Neural progenitor cell (in vitro differentiated cells): Measurements from ENCODE around the gene PON1. TPM values are rescaled to one million over a fixed set of nuclear protein-coding genes. Genes with fewer than 3 reads are reported as not detected.

Experiments
- DNase-seq: peaks from one replicate; pipeline ENCODE4 v3.0.0-alpha.2; 2016; ENCODE audit warnings: low spot score
- H2AFZ ChIP-seq: fragments of 200-600 bp; sonication (generic); replicated peaks from 2 replicates; pipeline ENCODE4 v1.6.1; 2016; ENCODE audit warnings: antibody characterized with exemption
- H3F3A ChIP-seq: fragments of 200-600 bp; sonication (generic); 2 replicates; pipeline ENCODE4 v1.6.1; 2016; ENCODE audit warnings: antibody characterized with exemption, low read depth
- H3K27ac ChIP-seq: fragments of 200-600 bp; sonication (generic); 2 replicates; pipeline ENCODE4 v1.5.1; 2016; ENCODE audit warnings: mild to moderate bottlenecking
- H3K27me3 ChIP-seq: fragments of 200-600 bp; sonication (generic); 2 replicates; pipeline ENCODE4 v1.6.1; 2016; ENCODE audit warnings: mild to moderate bottlenecking, moderate library complexity
- H3K36me3 ChIP-seq: fragments of 200-600 bp; sonication (generic); 2 replicates; pipeline ENCODE4 v1.5.1; 2016
- H3K4me1 ChIP-seq: fragments of 200-600 bp; sonication (generic); 2 replicates; pipeline ENCODE4 v1.6.1; 2016; ENCODE audit warnings: mixed run types
- H3K4me2 ChIP-seq: fragments of 200-600 bp; sonication (generic); 2 replicates; pipeline ENCODE4 v1.6.1; 2016
- H3K4me3 ChIP-seq: fragments of 200-600 bp; sonication (generic); 2 replicates; pipeline ENCODE4 v1.5.1; 2016
- H3K79me2 ChIP-seq: fragments of 200-600 bp; sonication (generic); 2 replicates; pipeline ENCODE4 v1.6.1; 2016; ENCODE audit warnings: low read depth
- H3K9ac ChIP-seq: fragments of 200-600 bp; sonication (generic); 2 replicates; pipeline ENCODE4 v1.6.1; 2016
- H3K9me3 ChIP-seq: fragments of 200-600 bp; sonication (generic); 2 replicates; pipeline ENCODE4 v1.5.1; 2016; ENCODE audit warnings: low read depth
- H4K20me1 ChIP-seq: fragments of 200-600 bp; sonication (generic); 2 replicates; pipeline ENCODE4 v1.6.1; 2016; ENCODE audit warnings: low read depth
- H3K27ac Mint-ChIP-seq: 3 replicates; pipeline ENCODE4 v1.8.0; 2021; ENCODE audit warnings: mixed read lengths
- H3K27me3 Mint-ChIP-seq: 2 replicates; pipeline ENCODE4 v1.8.0; 2022; ENCODE audit warnings: low read depth, mild to moderate bottlenecking, inconsistent platforms, moderate library complexity, mixed read lengths; ENCODE audit not compliant: insufficient read depth
- H3K36me3 Mint-ChIP-seq: 3 replicates; pipeline ENCODE4 v1.8.0; 2021; ENCODE audit warnings: mixed read lengths
- H3K4me1 Mint-ChIP-seq: 3 replicates; pipeline ENCODE4 v1.8.0; 2021; ENCODE audit warnings: mixed read lengths
- H3K4me3 Mint-ChIP-seq: 3 replicates; pipeline ENCODE4 v1.8.0; 2021; ENCODE audit warnings: mild to moderate bottlenecking, moderate library complexity, mixed read lengths
- H3K9me3 Mint-ChIP-seq: 3 replicates; pipeline ENCODE4 v1.8.0; 2020; ENCODE audit warnings: mixed read lengths
- CTCF ChIP-seq: fragments of 200-600 bp; sonication (generic); IDR thresholded peaks from 2 replicates; pipeline ENCODE4 v1.5.1; 2017; ENCODE audit warnings: antibody characterized with exemption, mild to moderate bottlenecking
- EZH2 ChIP-seq: fragments of 200-600 bp; sonication (generic); IDR thresholded peaks from 2 replicates; pipeline ENCODE4 v1.6.1; 2017; ENCODE audit warnings: antibody characterized with exemption, mild to moderate bottlenecking, moderate library complexity
- EZH2phosphoT487 ChIP-seq: fragments of 200-600 bp; sonication (generic); IDR thresholded peaks from 2 replicates; pipeline ENCODE4 v1.6.1; 2017; ENCODE audit warnings: antibody characterized with exemption
- total RNA-seq: library from RNA; depleted of rRNA; stranded (reverse); fragments of >200 nt; gene quantifications from 2 replicates; pipeline ENCODE4 v1.2.3, GENCODE V29; 2015; ENCODE audit warnings: low replicate concordance

The PON1 gene
- total RNA-seq, 1 donor from 2014 or later = 1.7 TPM

- peaks cover 21% of the 10 kb centered on the region for H3K27me3 ChIP-seq
- no peak overlapping the region for H3K4me3 ChIP-seq
- DNase-seq = no peak
- no peaks in the 10 kb centered on the region for H3F3A ChIP-seq
- no peak overlapping the region for H3K27ac ChIP-seq
- Mint-ChIP-seq H3K4me3 (no peak overlapping the region), H3K27me3 (peaks cover 4% of the 10 kb centered on the region), H3K27ac (peak overlapping the region; percentile 28), H3K4me1 (peaks cover 3% of the 10 kb centered on the region), H3K36me3 (no peaks in the 10 kb centered on the region), H3K9me3 (no peaks in the 10 kb centered on the region)
- H3K4me1 ChIP-seq = peaks cover 16% of the 10 kb centered on the region
- no peak overlapping the region for H2AFZ ChIP-seq
- no peaks in the 10 kb centered on the region for H3K79me2 ChIP-seq
- no peaks in the 10 kb centered on the region for H3K9me3 ChIP-seq
- no peaks in the 10 kb centered on the region for H4K20me1 ChIP-seq
- no peak overlapping the region for H3K4me2 ChIP-seq
- TF ChIP-seq EZH2 = no peak
- TF ChIP-seq EZH2phosphoT487 = no peak
- TF ChIP-seq CTCF = no peak
- H3K36me3 ChIP-seq = peaks cover 3% of the 10 kb centered on the region
- H3K9ac ChIP-seq = no peak overlapping the region
Observed at GRCh38 chr7:95320651-95321050, 3.7 kb downstream of the PON1 start.

DNA sequence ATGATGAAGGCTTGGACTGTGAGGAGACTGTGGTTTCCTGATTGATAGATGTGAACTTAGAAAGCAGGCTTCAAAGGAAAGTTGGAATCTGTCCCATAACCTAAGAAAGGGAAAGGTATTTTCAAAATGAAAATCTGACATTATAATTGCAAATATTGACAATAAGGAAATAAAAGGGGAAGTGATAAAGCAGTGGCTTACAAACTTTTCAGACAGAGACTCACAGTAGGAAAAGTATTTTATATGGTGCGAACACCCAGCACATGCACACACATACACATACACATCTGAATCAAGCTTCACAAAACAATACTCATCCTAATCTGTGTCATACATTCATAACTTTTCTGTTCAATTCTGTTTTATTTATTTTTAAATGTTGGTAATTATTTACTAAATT is 4.8 kb downstream of the PON1 start:
- Histone ChIP-seq H3K27ac (no peak overlapping the region), H3K79me2 (no peaks in the 10 kb centered on the region), H3K4me2 (no peak overlapping the region), H3K27me3 (peaks cover 10% of the 10 kb centered on the region), H3K4me1 (peaks cover 16% of the 10 kb centered on the region), H3F3A (no peaks in the 10 kb centered on the region), H4K20me1 (no peaks in the 10 kb centered on the region), H3K36me3 (peaks cover 3% of the 10 kb centered on the region), H3K9me3 (no peaks in the 10 kb centered on the region), H2AFZ (no peak overlapping the region), H3K4me3 (no peak overlapping the region), H3K9ac (no peak overlapping the region)
- H3K27me3 Mint-ChIP-seq = peaks cover 4% of the 10 kb centered on the region
- TF ChIP-seq EZH2 (no peak), EZH2phosphoT487 (no peak), CTCF (no peak)
- no peak overlapping the region for H3K27ac Mint-ChIP-seq
- no peak overlapping the region for H3K4me3 Mint-ChIP-seq
- no peaks in the 10 kb centered on the region for H3K9me3 Mint-ChIP-seq
- no peaks in the 10 kb centered on the region for H3K36me3 Mint-ChIP-seq
- H3K4me1 Mint-ChIP-seq = peaks cover 3% of the 10 kb centered on the region
- no peak for DNase-seq

GRCh38 chr7:95318501-95319100 is 5.7 kb downstream of the PON1 start:
- no peak overlapping the region for H3K4me2 ChIP-seq

More at GRCh38 chr7:95318501-95319100, 5.7 kb downstream of the PON1 start:
- no peaks in the 10 kb centered on the region for H3F3A ChIP-seq
- H4K20me1 ChIP-seq = no peaks in the 10 kb centered on the region
- Mint-ChIP-seq H3K36me3 (no peaks in the 10 kb centered on the region), H3K4me1 (peaks cover 3% of the 10 kb centered on the region), H3K9me3 (no peaks in the 10 kb centered on the region), H3K4me3 (no peak overlapping the region), H3K27ac (no peak overlapping the region), H3K27me3 (peaks cover 4% of the 10 kb centered on the region)
- no peaks in the 10 kb centered on the region for H3K79me2 ChIP-seq
- H3K36me3 ChIP-seq = peaks cover 3% of the 10 kb centered on the region
- no peaks in the 10 kb centered on the region for H3K9me3 ChIP-seq
- H3K27me3 ChIP-seq = peaks cover 2% of the 10 kb centered on the region
- peaks cover 11% of the 10 kb centered on the region for H3K4me1 ChIP-seq
- H2AFZ ChIP-seq = peak overlapping the region; percentile 17
- TF ChIP-seq EZH2 (no peak), EZH2phosphoT487 (no peak), CTCF (no peak)
- no peak overlapping the region for H3K27ac ChIP-seq
- H3K9ac ChIP-seq = no peak overlapping the region
- H3K4me3 ChIP-seq = no peak overlapping the region
- no peak for DNase-seq
